H1 (cell line): ENCODE measurements around the gene KCTD11. TPM values are rescaled to one million over a fixed set of nuclear protein-coding genes. Genes with fewer than 3 reads are reported as not detected.

Experiments used
- CTCF ChIA-PET: fragments of 300-600 bp; sonication (Branson Sonifier 250); formaldehyde crosslinking; loops from one replicate; lab custom pipeline; 2021; ENCODE audit not compliant: partially characterized antibody; lab: Charles Lee
- POLR2A ChIA-PET: fragments of 300-600 bp; sonication (Branson Sonifier 250); formaldehyde crosslinking; loops from one replicate; lab custom pipeline; 2021; ENCODE audit warnings: inconsistent platforms; ENCODE audit not compliant: partially characterized antibody; lab: Charles Lee
- DNase-seq, 2 experiments: peaks; one replicate each; pipeline versions ENCODE4 v3.0.0 to v3.0.0-alpha.2; 2010 to 2022; ENCODE audit warnings: low spot score in 2 of 2, low read depth in 1 of 2, mixed read lengths in 1 of 2
- FAIRE-seq: peaks from 2 replicates; lab custom pipeline; 2011; peaks lifted over from hg19 to GRCh38; lab: Jason Lieb, UNC
- H2AFZ ChIP-seq: 2 replicates; pipeline ENCODE4 v1.8.1; 2012; ENCODE audit warnings: low read length, inconsistent platforms
- H2AK5ac ChIP-seq: 2 replicates; pipeline ENCODE4 v1.6.1; 2013; ENCODE audit warnings: low read depth, low read length
- H2BK120ac ChIP-seq: replicated peaks from 2 replicates; pipeline ENCODE3; 2013; ENCODE audit warnings: low read depth, low read length, inconsistent platforms
- H2BK12ac ChIP-seq: 2 replicates; pipeline ENCODE4 v1.6.1; 2013; ENCODE audit warnings: low read depth, low read length
- H2BK15ac ChIP-seq: 2 replicates; pipeline ENCODE4 v1.6.1; 2013; ENCODE audit warnings: low read length
- H2BK20ac ChIP-seq: 2 replicates; pipeline ENCODE4 v1.6.1; 2013; ENCODE audit warnings: low read length
- H2BK5ac ChIP-seq: 2 replicates; pipeline ENCODE4 v1.6.1; 2013; ENCODE audit warnings: low read depth, low read length
- H3K14ac ChIP-seq: 2 replicates; pipeline ENCODE4 v1.6.1; 2013; ENCODE audit warnings: inconsistent platforms; ENCODE audit not compliant: insufficient read length
- H3K18ac ChIP-seq: 2 replicates; pipeline ENCODE4 v1.6.1; 2013; ENCODE audit warnings: low read length; ENCODE audit errors: extremely low read depth
- H3K23ac ChIP-seq: 2 replicates; pipeline ENCODE4 v1.6.1; 2013; ENCODE audit warnings: inconsistent platforms; ENCODE audit not compliant: insufficient read length
- H3K23me2 ChIP-seq: 2 replicates; pipeline ENCODE4 v1.6.1; 2013; ENCODE audit warnings: low read depth, low read length
- H3K27ac ChIP-seq: 2 replicates; pipeline ENCODE4 v1.6.1; 2011; ENCODE audit warnings: low read depth, low read length, inconsistent platforms
- H3K27me3 ChIP-seq, 4 experiments: replicated peaks in 1 of 4; 1 replicate in 1 of 4; 2 replicates in 3 of 4; pipeline versions ENCODE4 v1.6.1 to v1.8.1; 2011 to 2013; ENCODE audit warnings: low read length in 3 of 4, mild to moderate bottlenecking in 3 of 4, inconsistent platforms in 2 of 4, mixed read lengths in 2 of 4, moderate library complexity in 1 of 4; ENCODE audit not compliant: control insufficient read depth in 3 of 4, insufficient read depth in 3 of 4; ENCODE audit errors: extremely low read depth in 1 of 4
- H3K36me3 ChIP-seq, 4 experiments: 2 replicates each; pipeline versions ENCODE4 v1.6.1 to v1.8.1; 2011 to 2013; ENCODE audit warnings: mild to moderate bottlenecking in 4 of 4, low read length in 3 of 4, moderate library complexity in 2 of 4, control low read depth in 1 of 4, inconsistent platforms in 1 of 4; ENCODE audit not compliant: insufficient read depth in 4 of 4, control insufficient read depth in 2 of 4
- H3K4ac ChIP-seq: replicated peaks from 2 replicates; pipeline ENCODE3; 2013; ENCODE audit warnings: low read length, low read depth, mixed read lengths, inconsistent platforms; ENCODE audit not compliant: insufficient read length
- H3K4me1 ChIP-seq, 4 experiments: replicated peaks in 1 of 4; 1 replicate in 1 of 4; 2 replicates in 3 of 4; pipeline versions ENCODE4 v1.6.1 to v1.8.1; 2011 to 2013; ENCODE audit warnings: low read length in 3 of 4, inconsistent platforms in 2 of 4, mixed read lengths in 1 of 4; ENCODE audit not compliant: insufficient read depth in 4 of 4, control insufficient read depth in 3 of 4
- H3K4me2 ChIP-seq, 2 experiments: 2 replicates each; pipeline versions ENCODE4 v1.6.1 to v1.8.1; 2011 to 2013; ENCODE audit warnings: low read depth in 2 of 2, low read length in 2 of 2, control low read depth in 1 of 2, inconsistent platforms in 1 of 2, mild to moderate bottlenecking in 1 of 2; ENCODE audit not compliant: insufficient read depth in 1 of 2
- H3K4me3 ChIP-seq, 4 experiments: fragments of 200-600, 300-600 bp in 1 of 4; sonication (generic), shearing (Covaris generic), sonication (Bioruptor Twin) in 1 of 4; 2 replicates each; pipeline versions ENCODE4 v1.5.1 to v1.8.1; 2011 to 2016; ENCODE audit warnings: low read length in 4 of 4, low read depth in 3 of 4, control low read depth in 2 of 4, inconsistent platforms in 2 of 4, mild to moderate bottlenecking in 2 of 4, mixed read lengths in 1 of 4, moderate library complexity in 1 of 4; ENCODE audit not compliant: insufficient read depth in 2 of 4; ENCODE audit errors: extremely low read depth in 1 of 4
- H3K56ac ChIP-seq: replicated peaks from 2 replicates; pipeline ENCODE3; 2013; ENCODE audit warnings: low read depth, mild to moderate bottlenecking, mixed read lengths, low read length, inconsistent platforms; ENCODE audit not compliant: insufficient read length
- H3K79me1 ChIP-seq: 2 replicates; pipeline ENCODE4 v1.6.1; 2013; ENCODE audit warnings: low read depth, low read length, control low read depth
- H3K79me2 ChIP-seq, 2 experiments: 2 replicates each; pipeline versions ENCODE4 v1.6.1 to v1.8.1; 2012 to 2013; ENCODE audit warnings: low read length in 2 of 2, mild to moderate bottlenecking in 2 of 2, inconsistent platforms in 1 of 2; ENCODE audit not compliant: insufficient read depth in 2 of 2, control insufficient read depth in 1 of 2
- H3K9ac ChIP-seq, 4 experiments: replicated peaks in 1 of 4; 1 replicate in 1 of 4; 2 replicates in 3 of 4; pipeline versions ENCODE4 v1.6.1 to v1.8.1; 2011 to 2013; ENCODE audit warnings: low read depth in 3 of 4, low read length in 3 of 4, control low read depth in 2 of 4, mild to moderate bottlenecking in 2 of 4, moderate library complexity in 2 of 4, inconsistent platforms in 1 of 4; ENCODE audit errors: extremely low read depth in 1 of 4
- H3K9me3 ChIP-seq, 2 experiments: 2 replicates each; pipeline versions ENCODE4 v1.6.1 to v1.8.1; 2012 to 2013; ENCODE audit warnings: mild to moderate bottlenecking in 2 of 2, moderate library complexity in 2 of 2, control low read depth in 1 of 2, inconsistent platforms in 1 of 2, low read depth in 1 of 2, low read length in 1 of 2, mixed read lengths in 1 of 2; ENCODE audit not compliant: insufficient read depth in 2 of 2
- H4K20me1 ChIP-seq, 2 experiments: replicated peaks in 1 of 2; 2 replicates each; pipeline versions ENCODE3 to v1.8.1; 2011 to 2013; ENCODE audit warnings: inconsistent platforms in 2 of 2, low read length in 2 of 2, mild to moderate bottlenecking in 1 of 2; ENCODE audit not compliant: insufficient read depth in 2 of 2, control insufficient read depth in 1 of 2
- H4K5ac ChIP-seq: 2 replicates; pipeline ENCODE4 v1.6.1; 2013; ENCODE audit warnings: low read length, low read depth, mixed read lengths, inconsistent platforms; ENCODE audit not compliant: insufficient read length
- H4K8ac ChIP-seq: 2 replicates; pipeline ENCODE4 v1.8.0; 2013; ENCODE audit warnings: mild to moderate bottlenecking, moderate library complexity, low read length, inconsistent platforms; ENCODE audit not compliant: insufficient read depth; ENCODE audit errors: extremely low read depth
- H4K91ac ChIP-seq: replicated peaks from 2 replicates; pipeline ENCODE3; 2013; ENCODE audit warnings: low read length, mixed read lengths, inconsistent platforms; ENCODE audit not compliant: insufficient read length
- PHF8 ChIP-seq: fragments of 200-600 bp; sonication (generic); conservative IDR thresholded peaks from 2 replicates; pipeline ENCODE4 v1.7.1; 2012; ENCODE audit warnings: low read depth, mild to moderate bottlenecking, inconsistent platforms, low read length, moderate library complexity
- RBBP5 ChIP-seq: IDR thresholded peaks from 2 replicates; pipeline ENCODE4 v1.7.1; 2012; ENCODE audit warnings: low read depth, mild to moderate bottlenecking, inconsistent platforms, low read length, moderate library complexity, borderline replicate concordance
- TBP ChIP-seq: IDR thresholded peaks from 2 replicates; pipeline ENCODE4 v1.6.1; 2011; ENCODE audit warnings: low read depth, low read length, improper control_type of control experiment
- TCF12 ChIP-seq: IDR thresholded peaks from 2 replicates; pipeline ENCODE4 v1.6.1; 2011; ENCODE audit warnings: low read depth, mild to moderate bottlenecking, low read length
- TEAD4 ChIP-seq: IDR thresholded peaks from 2 replicates; pipeline ENCODE4 v1.6.1; 2012; ENCODE audit warnings: low read depth, low read length, inconsistent platforms, mixed read lengths
- WGBS, 2 experiments: shearing (Covaris generic) in 1 of 2; methylation state at CpG; one replicate each; pipeline versions ENCODE4 v1.1.6 to v1.1.7; 2013 to 2015; ENCODE audit warnings: low lambda C conversion rate in 2 of 2, mixed read lengths in 2 of 2, inconsistent platforms in 1 of 2, low coverage in 1 of 2, missing lambda C conversion rate in 1 of 2; ENCODE audit not compliant: insufficient replicate concordance in 2 of 2, insufficient coverage in 1 of 2, insufficient read length in 1 of 2; ENCODE audit errors: extremely low coverage in 1 of 2, missing lambda C conversion rate in 1 of 2; 5-methylcytosine and 5-hydroxymethylcytosine counted together
- polyA plus RNA-seq, 7 experiments: library from polyadenylated mRNA; depleted of rRNA in 3 of 7; stranded (reverse) in 5 of 7; unstranded in 2 of 7; fragments of >200 nt in 5 of 7; fragments of 200-250 nt in 2 of 7; gene quantifications; 1 replicate in 5 of 7; 2 replicates in 1 of 7; 4 replicates in 1 of 7; pipeline versions ENCODE4 v1.2.1 to v1.2.3, GENCODE V29; 2011 to 2013; ENCODE audit warnings: missing spikeins in 2 of 7, mixed read lengths in 2 of 7
- total RNA-seq: library from RNA; stranded (reverse); fragmentation: NEBNext Ultra II Directional; extraction: Animal tissue kit (Norgen Biotek cat#: 25700); gene quantifications from 2 replicates; pipeline ENCODE4 v1.2.1, GENCODE V29; 2021
- TF ChIP-seq, protein P1 (sequence below), 3 experiments: IDR thresholded peaks; 1 replicate in 2 of 3; 2 replicates in 1 of 3; pipeline versions ENCODE4 v1.5.1 to v1.6.1; 2011; ENCODE audit warnings: low read length in 3 of 3, mild to moderate bottlenecking in 3 of 3, inconsistent platforms in 2 of 3, low read depth in 1 of 3, moderate library complexity in 1 of 3; ENCODE audit not compliant: insufficient read depth in 1 of 3; ENCODE audit errors: control extremely low read depth in 1 of 3

KCTD11 gene
- total and polyA plus RNA-seq, 2 of the 8 experiments (the other 6 are each of a cell fraction or from before 2014, with no cell fraction given): 8.6 to 9.2 TPM

DNA sequence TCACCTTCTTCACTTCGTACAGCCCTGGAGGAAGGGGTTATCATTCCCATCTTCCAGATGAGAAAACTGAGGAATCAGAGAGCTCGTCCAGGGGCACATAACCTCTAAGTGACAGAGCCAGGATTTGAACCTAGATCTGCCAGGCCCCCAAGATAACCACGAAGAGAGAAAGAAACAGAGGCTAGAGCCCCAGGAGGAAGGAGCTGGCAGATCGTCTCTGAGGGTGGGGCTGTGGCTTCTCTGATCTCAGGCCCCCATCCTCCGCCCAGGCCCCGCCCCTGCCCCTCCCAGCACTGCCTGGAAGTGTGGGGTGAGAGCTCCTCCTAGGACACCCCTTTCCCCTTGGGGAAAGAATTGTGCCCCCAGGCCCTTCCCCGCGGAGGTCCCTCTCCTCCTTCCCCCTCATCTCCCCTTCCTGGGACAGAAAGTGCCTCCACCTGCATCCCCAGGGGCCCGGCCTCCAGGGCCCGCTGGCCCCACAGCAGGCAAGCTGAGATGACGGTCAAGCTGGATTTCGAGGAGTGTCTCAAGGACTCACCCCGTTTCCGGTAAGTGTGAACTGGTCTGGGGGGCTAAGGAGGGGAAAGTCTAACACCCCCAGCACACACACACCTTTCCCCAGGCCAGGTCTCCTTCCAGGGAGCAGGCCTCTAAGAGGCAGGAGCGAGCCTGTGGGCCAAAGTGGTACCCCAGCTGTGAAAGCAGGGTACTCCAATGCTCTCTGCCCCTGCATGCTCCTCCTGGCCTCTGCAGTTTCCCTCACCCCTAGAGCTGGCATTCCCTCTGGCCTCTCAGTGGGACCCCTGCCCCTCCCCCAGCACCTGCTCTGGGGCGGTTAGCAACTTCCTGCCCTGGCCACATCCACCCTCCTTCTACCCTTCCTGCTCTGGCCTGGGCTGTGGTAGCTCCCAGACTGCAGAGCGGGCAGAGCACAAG is 15.5 kb upstream of the KCTD11 start, which contains the start of gene ACAP1:
ACAP1 (plus strand) TSS at position 290 of the 936 bp plus-strand sequence; CDS start at position 496, 206 bp downstream.
- ChIA-PET POLR2A (interaction anchor here (0.7 to 6.9 kb wide), 28 partner anchors 10 to 247 kb away, joined by 3 to 93 read pairs (median 5); partner anchors contain the start of genes GPS2, KCTD11, MPDU1 and NEURL4), CTCF (interaction anchor here (0.8 to 6.0 kb wide), 16 partner anchors 9 to 296 kb away, joined by 3 to 82 read pairs (median 6); partner anchors contain the start of genes KCTD11, SLC2A4, SOX15 and TMEM95)
- H4K91ac ChIP-seq: peak within 1 kb of the TSS; percentile 81
- peak within 1 kb of the TSS; percentile 71 for H3K4ac ChIP-seq
- no peak within 1 kb of the TSS for H3K14ac ChIP-seq
- H3K27ac ChIP-seq: peak within 1 kb of the TSS; percentile 51; the same call in 1 of the 2 replicates
- H4K20me1 ChIP-seq: no peaks in the 10 kb centered on the region
- no peak within 1 kb of the TSS for H3K23ac ChIP-seq
- peak within 1 kb of the TSS; percentile 59 to 82 for H3K4me2 ChIP-seq
- WGBS, 2 experiments: 34% methylated on average over 17 of the region's 17 CpGs; no CpG with 5 or more reads in 1 of the 2 experiments
- H2BK15ac ChIP-seq: peak within 1 kb of the TSS; percentile 55; the same call in 1 of the 2 replicates
- peak within 1 kb of the TSS; percentile 72 for H3K18ac ChIP-seq
- no peaks in the 10 kb centered on the region for H3K79me2 ChIP-seq
- FAIRE-seq: no peak
- H2AFZ ChIP-seq: 0 out of 2 replicates have a peak within 1 kb of the TSS, but pooled peaks have one; percentile 6
- H3K9me3 ChIP-seq: no peaks in the 10 kb centered on the region
- peak within 1 kb of the TSS; percentile 82 for H2BK5ac ChIP-seq
- H3K79me1 ChIP-seq: no peaks in the 10 kb centered on the region
- no peaks in the 10 kb centered on the region for H3K36me3 ChIP-seq
- H2BK120ac ChIP-seq: peak within 1 kb of the TSS; percentile 78
- peak within 1 kb of the TSS; percentile 71; the same call in 1 of the 2 replicates for H2AK5ac ChIP-seq
- H3K56ac ChIP-seq: peak within 1 kb of the TSS; percentile 23
- peak within 1 kb of the TSS in 3 of 4 experiments; percentile 48 to 56 (median 51); a peak in 5 of 7 replicates for H3K9ac ChIP-seq
- H3K4me1 ChIP-seq: peaks cover 3 to 16% (median 14%) of the 10 kb centered on the region in 4 experiments
- peak within 1 kb of the TSS; percentile 66 for H4K8ac ChIP-seq
- H2BK12ac ChIP-seq: peak within 1 kb of the TSS; percentile 77; the same call in 1 of the 2 replicates
- H3K4me3 ChIP-seq: peak within 1 kb of the TSS in 3 of 4 experiments; percentile 10 to 52 (median 32); a peak in 6 of 8 replicates
- no peaks in the 10 kb centered on the region; the same call in 1 of the 2 replicates for H3K23me2 ChIP-seq
- peak; percentile 44 to 79 for DNase-seq
- H4K5ac ChIP-seq: peak within 1 kb of the TSS; percentile 87
- H2BK20ac ChIP-seq: peak within 1 kb of the TSS; percentile 98
- no peaks in the 10 kb centered on the region for H3K27me3 ChIP-seq
- TF ChIP-seq PHF8 (no peak), TBP (0 out of 2 replicates have a peak, but pooled peaks have one; percentile 20), TCF12 (peak; percentile 56; the same call in 1 of the 2 replicates), RBBP5 (peak; percentile 94; the same call in 1 of the 2 replicates), TEAD4 (0 out of 2 replicates have a peak, but pooled peaks have one; percentile 41)
- TF ChIP-seq, protein P1, sequence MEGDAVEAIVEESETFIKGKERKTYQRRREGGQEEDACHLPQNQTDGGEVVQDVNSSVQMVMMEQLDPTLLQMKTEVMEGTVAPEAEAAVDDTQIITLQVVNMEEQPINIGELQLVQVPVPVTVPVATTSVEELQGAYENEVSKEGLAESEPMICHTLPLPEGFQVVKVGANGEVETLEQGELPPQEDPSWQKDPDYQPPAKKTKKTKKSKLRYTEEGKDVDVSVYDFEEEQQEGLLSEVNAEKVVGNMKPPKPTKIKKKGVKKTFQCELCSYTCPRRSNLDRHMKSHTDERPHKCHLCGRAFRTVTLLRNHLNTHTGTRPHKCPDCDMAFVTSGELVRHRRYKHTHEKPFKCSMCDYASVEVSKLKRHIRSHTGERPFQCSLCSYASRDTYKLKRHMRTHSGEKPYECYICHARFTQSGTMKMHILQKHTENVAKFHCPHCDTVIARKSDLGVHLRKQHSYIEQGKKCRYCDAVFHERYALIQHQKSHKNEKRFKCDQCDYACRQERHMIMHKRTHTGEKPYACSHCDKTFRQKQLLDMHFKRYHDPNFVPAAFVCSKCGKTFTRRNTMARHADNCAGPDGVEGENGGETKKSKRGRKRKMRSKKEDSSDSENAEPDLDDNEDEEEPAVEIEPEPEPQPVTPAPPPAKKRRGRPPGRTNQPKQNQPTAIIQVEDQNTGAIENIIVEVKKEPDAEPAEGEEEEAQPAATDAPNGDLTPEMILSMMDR (IDR thresholded peaks at IDR 0.05; ENCODE audit: control extremely low read depth in 1 of 3, insufficient read depth in 1 of 3, low read depth in 1 of 3, low read length in 3 of 3): no peak
